Prostate gland (tissue), 2 donors: Measurements from ENCODE around the gene FYTTD1. TPM values are rescaled to one million over a fixed set of nuclear protein-coding genes. Genes with fewer than 3 reads are reported as not detected.
A peak's percentile ranks its signal among the peaks of the same experiment; 100 is the strongest.
"Not testable (repeated sequence)": the region's sequence is repeated elsewhere in the genome, so short reads cannot be mapped to it uniquely, and the experiment has no call there.

Experiments used
- DNase-seq: peaks from one replicate; pipeline ENCODE4 v3.0.0-alpha.2; 2019; ENCODE audit warnings: low spot score
- H3K27ac ChIP-seq, 2 donors: fragments of 200-600 bp; sonication (generic); 2 replicates each; pipeline ENCODE4 v1.5.1; 2017 to 2019
- H3K27me3 ChIP-seq: fragments of 200-600 bp; sonication (generic); replicated peaks from 2 replicates; pipeline ENCODE4 v1.5.1; 2019; ENCODE audit not compliant: insufficient read depth
- H3K36me3 ChIP-seq, 2 donors: fragments of 200-600 bp; sonication (generic); 1 replicate in 1 of 2; 2 replicates in 1 of 2; pipeline versions ENCODE4 v1.5.1 to v1.8.1; 2017 to 2019
- H3K4me1 ChIP-seq: fragments of 200-600 bp; sonication (generic); replicated peaks from 2 replicates; pipeline ENCODE4 v1.5.1; 2019
- H3K4me3 ChIP-seq, 2 donors: fragments of 200-600 bp; sonication (generic); 2 replicates each; pipeline ENCODE4 v1.5.1; 2017 to 2019
- H3K9me3 ChIP-seq: fragments of 200-600 bp; sonication (generic); 2 replicates; pipeline ENCODE4 v1.5.1; 2017
- POLR2A ChIP-seq: fragments of 450-650 bp; IDR thresholded peaks from one replicate; pipeline ENCODE4 v1.6.1; 2016; ENCODE audit warnings: antibody characterized with exemption, mild to moderate bottlenecking
- POLR2AphosphoS5 ChIP-seq: sonication (generic); formaldehyde crosslinking; IDR thresholded peaks from one replicate; pipeline ENCODE4 v1.6.1; 2017; ENCODE audit warnings: antibody characterized with exemption
- WGBS: methylation state at CpG from one replicate; pipeline ENCODE4 v1.1.5; 2018; 5-methylcytosine and 5-hydroxymethylcytosine counted together
- intact Hi-C: fragments of 100-400 bp; cut with DNase I; formaldehyde crosslinking; loops from one replicate; pipeline ENCODE4 v1.14.2; 2022
- total RNA-seq, 2 donors: library from RNA; depleted of rRNA; stranded (reverse); fragments of >200 nt; gene quantifications; one replicate each; pipeline ENCODE4 v1.1.0, GENCODE V29; 2016
- TF ChIP-seq, protein P1 (sequence below), 4 experiments: fragments of 200-600 bp in 2 of 4; fragments of 450-650 bp in 2 of 4; sonication (generic) in 2 of 4; IDR thresholded peaks; 1 replicate in 3 of 4; 2 replicates in 1 of 4; pipeline ENCODE4 v1.5.1; 2016 to 2019; ENCODE audit warnings: antibody characterized with exemption in 4 of 4, mild to moderate bottlenecking in 2 of 4, moderate library complexity in 2 of 4

FYTTD1 gene
- total RNA-seq, 2 donors from 2014 or later: 27.7 to 69.5 TPM

- H3K27me3 ChIP-seq: no peaks in the 10 kb centered on the region
- no peak overlapping the region for H3K27ac ChIP-seq
- intact Hi-C loops: no loop called here
- 91% methylated on average over 2 of the region's 2 CpGs for WGBS
- no peak for DNase-seq
- TF ChIP-seq, protein P1, sequence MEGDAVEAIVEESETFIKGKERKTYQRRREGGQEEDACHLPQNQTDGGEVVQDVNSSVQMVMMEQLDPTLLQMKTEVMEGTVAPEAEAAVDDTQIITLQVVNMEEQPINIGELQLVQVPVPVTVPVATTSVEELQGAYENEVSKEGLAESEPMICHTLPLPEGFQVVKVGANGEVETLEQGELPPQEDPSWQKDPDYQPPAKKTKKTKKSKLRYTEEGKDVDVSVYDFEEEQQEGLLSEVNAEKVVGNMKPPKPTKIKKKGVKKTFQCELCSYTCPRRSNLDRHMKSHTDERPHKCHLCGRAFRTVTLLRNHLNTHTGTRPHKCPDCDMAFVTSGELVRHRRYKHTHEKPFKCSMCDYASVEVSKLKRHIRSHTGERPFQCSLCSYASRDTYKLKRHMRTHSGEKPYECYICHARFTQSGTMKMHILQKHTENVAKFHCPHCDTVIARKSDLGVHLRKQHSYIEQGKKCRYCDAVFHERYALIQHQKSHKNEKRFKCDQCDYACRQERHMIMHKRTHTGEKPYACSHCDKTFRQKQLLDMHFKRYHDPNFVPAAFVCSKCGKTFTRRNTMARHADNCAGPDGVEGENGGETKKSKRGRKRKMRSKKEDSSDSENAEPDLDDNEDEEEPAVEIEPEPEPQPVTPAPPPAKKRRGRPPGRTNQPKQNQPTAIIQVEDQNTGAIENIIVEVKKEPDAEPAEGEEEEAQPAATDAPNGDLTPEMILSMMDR (IDR thresholded peaks at IDR 0.05): no peak
- TF ChIP-seq POLR2AphosphoS5 (no peak), POLR2A (no peak)
- H3K4me3 ChIP-seq: no peak overlapping the region
- H3K36me3 ChIP-seq: no peaks in the 10 kb centered on the region
- no peaks in the 10 kb centered on the region for H3K9me3 ChIP-seq
- H3K4me1 ChIP-seq: no peaks in the 10 kb centered on the region
Observed at GRCh38 chr3:197730200-197730599, 19.5 kb upstream of the FYTTD1 start.

- H3K36me3 ChIP-seq, DNase-seq, H3K9me3 ChIP-seq, H3K27me3 ChIP-seq, H3K4me3 ChIP-seq, intact Hi-C loops, H3K4me1 ChIP-seq, H3K27ac ChIP-seq: not testable (repeated sequence)
- WGBS: 93% methylated on average over 5 of the region's 5 CpGs
Observed at GRCh38 chr3:197730770-197731169, 18.9 kb upstream of the FYTTD1 start.

GRCh38 chr3:197731483-197731882 is 18.2 kb upstream of the FYTTD1 start:
- H3K9me3 ChIP-seq, H3K27ac ChIP-seq, H3K4me1 ChIP-seq, DNase-seq, H3K4me3 ChIP-seq, H3K36me3 ChIP-seq, H3K27me3 ChIP-seq, intact Hi-C loops: not testable (repeated sequence)
- WGBS: 95% methylated on average over 13 of the region's 27 CpGs

DNA sequence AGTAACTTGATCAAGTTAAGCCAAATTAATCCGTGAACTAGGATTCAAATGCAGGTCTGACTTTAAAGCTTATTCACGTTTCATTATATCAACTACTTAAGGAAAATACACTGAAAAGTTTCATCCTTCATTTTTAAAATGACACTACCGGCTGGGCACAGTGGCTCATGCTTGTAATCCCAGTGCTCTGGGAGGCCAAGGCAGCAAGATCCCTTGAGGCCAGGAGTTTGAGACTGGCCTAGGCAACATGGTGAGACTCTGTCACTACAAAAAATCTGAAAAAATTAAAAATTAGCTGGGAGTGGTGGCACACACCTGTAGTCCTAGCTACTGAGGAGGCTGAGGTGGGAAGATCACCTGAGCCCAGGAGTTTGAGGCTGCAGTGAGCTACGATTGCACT is 16.6 kb upstream of the FYTTD1 start:
- Histone ChIP-seq H3K36me3 (no peaks in the 10 kb centered on the region), H3K27ac (no peak overlapping the region), H3K4me3 (no peak overlapping the region), H3K9me3 (no peaks in the 10 kb centered on the region), H3K4me1 (no peaks in the 10 kb centered on the region), H3K27me3 (no peaks in the 10 kb centered on the region)
- DNase-seq: no peak
- intact Hi-C loops: no loop called here
- TF ChIP-seq, protein P1 (IDR thresholded peaks at IDR 0.05): no peak
- TF ChIP-seq POLR2A: no peak
- TF ChIP-seq POLR2AphosphoS5: no peak
- 92% methylated on average over 4 of the region's 4 CpGs for WGBS

DNA sequence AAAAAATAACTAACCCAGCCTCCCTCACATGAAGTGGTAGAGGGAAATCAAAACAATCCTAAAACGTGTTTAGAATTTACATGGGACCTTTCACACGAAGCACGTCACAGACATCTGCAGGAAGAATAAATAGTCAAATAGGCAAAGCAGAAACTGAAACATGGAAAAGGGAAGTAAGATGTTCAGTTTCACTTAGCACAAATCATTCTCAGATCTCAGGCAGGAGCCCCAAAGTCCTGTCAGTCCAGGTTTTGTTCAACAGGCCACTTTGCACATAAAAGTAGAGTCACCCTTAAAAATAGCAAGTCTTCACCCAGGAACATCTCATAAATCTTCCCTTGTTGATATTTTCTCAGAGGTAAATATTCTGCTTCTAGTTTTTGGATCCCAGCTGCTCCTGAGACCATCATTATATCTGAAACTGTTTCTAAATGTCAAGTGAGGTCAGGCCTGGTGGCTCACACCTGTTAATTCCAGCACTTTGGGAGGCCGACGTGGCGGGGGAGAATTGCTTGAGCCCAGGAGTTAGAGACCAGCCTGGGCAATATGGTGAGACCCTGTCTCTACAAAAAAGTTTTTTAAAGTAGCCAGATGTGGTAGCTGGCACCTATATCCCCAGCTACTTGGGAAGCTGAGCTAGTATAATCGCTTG is 14.9 kb upstream of the FYTTD1 start:
- Histone ChIP-seq H3K27ac (no peak overlapping the region), H3K9me3 (no peaks in the 10 kb centered on the region), H3K36me3 (no peaks in the 10 kb centered on the region), H3K4me1 (no peaks in the 10 kb centered on the region), H3K27me3 (no peaks in the 10 kb centered on the region), H3K4me3 (no peak overlapping the region)
- TF ChIP-seq POLR2AphosphoS5: no peak
- TF ChIP-seq POLR2A: no peak
- TF ChIP-seq, protein P1 (IDR thresholded peaks at IDR 0.05): no peak
- DNase-seq: no peak
- intact Hi-C loops: no loop called here
- WGBS: 91% methylated on average over 7 of the region's 7 CpGs

GRCh38 chr3:197736010-197736490 is 13.6 kb upstream of the FYTTD1 start:
- Histone ChIP-seq H3K27me3 (no peaks in the 10 kb centered on the region), H3K4me1 (no peaks in the 10 kb centered on the region), H3K27ac (peak overlapping the region; percentile 84 to 85), H3K36me3 (no peaks in the 10 kb centered on the region), H3K4me3 (peak overlapping the region; percentile 94 to 95), H3K9me3 (no peaks in the 10 kb centered on the region)
- intact Hi-C loops: no loop called here
- DNase-seq: no peak
- WGBS: 2% methylated on average over 17 of the region's 17 CpGs
- no peak for TF ChIP-seq POLR2A
- TF ChIP-seq POLR2AphosphoS5: no peak
- TF ChIP-seq, protein P1 (IDR thresholded peaks at IDR 0.05): no peak
